Neuronal stem cell (in vitro differentiated cells): ENCODE data around the gene ARTN.

ENCODE experiments used
- DNase-seq: peaks from one replicate; pipeline ENCODE4 v3.0.0-alpha.2; 2013; ENCODE audit warnings: low spot score
- H2AFZ ChIP-seq: one replicate; pipeline ENCODE4 v1.6.1; 2013; ENCODE audit warnings: mild to moderate bottlenecking, low read length, inconsistent platforms
- H2AK5ac ChIP-seq: 2 replicates; pipeline ENCODE4 v1.6.1; 2013; ENCODE audit warnings: low read depth, mild to moderate bottlenecking, inconsistent platforms, low read length, moderate library complexity, mixed read lengths
- H2BK120ac ChIP-seq: 2 replicates; pipeline ENCODE4 v1.6.1; 2013; ENCODE audit warnings: low read depth, mild to moderate bottlenecking, inconsistent platforms, low read length, moderate library complexity, mixed read lengths
- H2BK12ac ChIP-seq: one replicate; pipeline ENCODE4 v1.6.1; 2013; ENCODE audit warnings: low read length, inconsistent platforms
- H2BK15ac ChIP-seq: 2 replicates; pipeline ENCODE4 v1.6.1; 2013; ENCODE audit warnings: mild to moderate bottlenecking, low read length, inconsistent platforms, mixed read lengths
- H2BK5ac ChIP-seq: one replicate; pipeline ENCODE4 v1.6.1; 2013; ENCODE audit warnings: inconsistent platforms, mild to moderate bottlenecking, low read length, moderate library complexity
- H3K14ac ChIP-seq: one replicate; pipeline ENCODE4 v1.6.1; 2013; ENCODE audit warnings: low read length, inconsistent platforms
- H3K18ac ChIP-seq: 2 replicates; pipeline ENCODE4 v1.6.1; 2013; ENCODE audit warnings: low read length, inconsistent platforms
- H3K23ac ChIP-seq: 2 replicates; pipeline ENCODE4 v1.6.1; 2013; ENCODE audit warnings: low read depth, mild to moderate bottlenecking, mixed read lengths, low read length, inconsistent platforms; ENCODE audit not compliant: poor library complexity
- H3K27ac ChIP-seq: replicated peaks from 3 replicates; pipeline ENCODE4 v1.5.1; 2013; ENCODE audit warnings: low read length, inconsistent platforms
- H3K27me3 ChIP-seq, 3 experiments: 2 replicates each; pipeline ENCODE4 v1.6.1; 2013; ENCODE audit warnings: low read length in 3 of 3, mild to moderate bottlenecking in 2 of 3, inconsistent platforms in 1 of 3, low read depth in 1 of 3, mixed read lengths in 1 of 3, moderate library complexity in 1 of 3; ENCODE audit not compliant: control insufficient read depth in 3 of 3, insufficient read depth in 3 of 3
- H3K36me3 ChIP-seq, 2 donors: replicated peaks in 1 of 2; 2 replicates each; pipeline ENCODE4 v1.6.1; 2013; ENCODE audit warnings: low read length in 2 of 2; ENCODE audit not compliant: control insufficient read depth in 2 of 2, insufficient read depth in 2 of 2
- H3K4ac ChIP-seq: 2 replicates; pipeline ENCODE4 v1.6.1; 2013; ENCODE audit warnings: inconsistent platforms, mild to moderate bottlenecking, low read length, moderate library complexity
- H3K4me1 ChIP-seq, 2 donors: 1 replicate in 1 of 2; 2 replicates in 1 of 2; pipeline ENCODE4 v1.6.1; 2013; ENCODE audit warnings: low read length in 2 of 2, low read depth in 1 of 2; ENCODE audit not compliant: control insufficient read depth in 2 of 2, insufficient read depth in 1 of 2
- H3K4me2 ChIP-seq: one replicate; pipeline ENCODE4 v1.6.1; 2013; ENCODE audit warnings: mild to moderate bottlenecking, low read length, inconsistent platforms; ENCODE audit not compliant: insufficient read depth, poor library complexity, severe bottlenecking
- H3K4me3 ChIP-seq, 2 donors: 2 replicates each; pipeline ENCODE4 v1.5.1; 2013; ENCODE audit warnings: low read length in 2 of 2, mild to moderate bottlenecking in 2 of 2, inconsistent platforms in 1 of 2, moderate library complexity in 1 of 2
- H3K79me1 ChIP-seq: one replicate; pipeline ENCODE4 v1.6.1; 2013; ENCODE audit warnings: low read depth, mild to moderate bottlenecking, inconsistent platforms, low read length, moderate library complexity
- H3K9ac ChIP-seq: one replicate; pipeline ENCODE4 v1.6.1; 2013; ENCODE audit warnings: mild to moderate bottlenecking, low read depth, low read length, inconsistent platforms; ENCODE audit not compliant: poor library complexity
- H3K9me3 ChIP-seq, 2 donors: replicated peaks in 1 of 2; 2 replicates each; pipeline versions ENCODE3 to v1.6.1; 2013; ENCODE audit warnings: low read length in 2 of 2, mild to moderate bottlenecking in 2 of 2, inconsistent platforms in 1 of 2, low read depth in 1 of 2, mixed read lengths in 1 of 2, moderate library complexity in 1 of 2; ENCODE audit not compliant: control insufficient read depth in 2 of 2, insufficient read depth in 1 of 2
- H4K8ac ChIP-seq: one replicate; pipeline ENCODE4 v1.6.1; 2013; ENCODE audit warnings: low read depth, mild to moderate bottlenecking, inconsistent platforms, low read length, moderate library complexity
- H4K91ac ChIP-seq: one replicate; pipeline ENCODE4 v1.6.1; 2013; ENCODE audit warnings: low read length, low read depth, mild to moderate bottlenecking, inconsistent platforms; ENCODE audit not compliant: poor library complexity
- WGBS, 2 donors: extraction: QIAGEN DNeasy Blood & Tissue Kit; methylation state at CpG; one replicate each; pipeline ENCODE4 v1.1.7; 2013; ENCODE audit warnings: missing lambda C conversion rate in 2 of 2, mixed read lengths in 1 of 2; ENCODE audit not compliant: insufficient read length in 2 of 2, insufficient replicate concordance in 1 of 2; ENCODE audit errors: extremely low coverage in 2 of 2; 5-methylcytosine and 5-hydroxymethylcytosine counted together

ARTN gene

GRCh38 chr1:43986712-43987111, 53.1 kb downstream of the ARTN start:
- no peak overlapping the region for H3K18ac ChIP-seq
- H3K23ac ChIP-seq, result no peak overlapping the region
- no CpG with 5 or more reads among the region's 6 CpGs for WGBS, 2 donors
- no peak overlapping the region for H2BK12ac ChIP-seq
- no peak overlapping the region for H3K4me2 ChIP-seq
- no peak overlapping the region for H3K4me3 ChIP-seq
- H2BK15ac ChIP-seq, result no peak overlapping the region
- H2BK5ac ChIP-seq, result no peak overlapping the region
- H4K91ac ChIP-seq, result no peak overlapping the region
- H2BK120ac ChIP-seq, result no peak overlapping the region
- no peak overlapping the region for H2AFZ ChIP-seq
- no peak for DNase-seq
- H3K27ac ChIP-seq, result no peak overlapping the region
- H3K27me3 ChIP-seq, result no peaks in the 10 kb centered on the region
- no peak overlapping the region for H4K8ac ChIP-seq
- H3K4ac ChIP-seq, result no peak overlapping the region
- no peak overlapping the region for H3K14ac ChIP-seq
- peaks cover 7% of the 10 kb centered on the region for H3K79me1 ChIP-seq
- H3K9me3 ChIP-seq, result no peaks in the 10 kb centered on the region
- H3K36me3 ChIP-seq, result peaks cover 25 to 65% of the 10 kb centered on the region in 2 donors
- H2AK5ac ChIP-seq, result no peak overlapping the region
- H3K4me1 ChIP-seq, result peaks cover 2 to 5% of the 10 kb centered on the region in 2 donors
- H3K9ac ChIP-seq, result no peak overlapping the region
